HG03060 (cell line): ENCODE data around the gene CDON.

ENCODE experiments used
- ATAC-seq: cut with Tn5 transposase; IDR thresholded peaks from one replicate; pipeline ENCODE4 v1.9.1; 2021; ENCODE audit warnings: low read depth, moderate number of reproducible peaks; ENCODE audit not compliant: unreplicated experiment

Gene CDON

GRCh38 chr11:125959931-125960330 is 102.7 kb downstream of the CDON start:
- no peak for ATAC-seq

DNA sequence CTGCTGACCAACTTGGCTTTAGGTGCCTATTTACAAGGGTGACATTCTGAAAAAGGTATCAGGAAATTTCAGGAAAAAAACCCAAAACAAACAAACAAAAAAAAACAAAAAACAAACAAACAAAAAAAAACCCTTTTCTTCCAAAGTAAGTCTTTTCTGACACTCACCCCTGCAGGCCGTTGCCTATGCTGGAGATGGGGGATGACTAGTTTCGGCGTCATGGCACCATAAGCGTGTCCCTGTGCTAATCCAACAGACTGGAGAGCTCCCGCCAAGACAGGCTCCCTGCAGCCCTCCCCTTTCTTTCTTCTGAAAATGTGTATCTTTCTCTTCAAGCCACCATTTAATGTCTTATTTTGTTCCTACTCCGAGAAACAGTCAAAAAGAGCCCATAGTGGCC is 103.2 kb downstream of the CDON start:
- no peak for ATAC-seq

GRCh38 chr11:125958872-125959400 is 103.7 kb downstream of the CDON start:
- ATAC-seq = no peak

DNA sequence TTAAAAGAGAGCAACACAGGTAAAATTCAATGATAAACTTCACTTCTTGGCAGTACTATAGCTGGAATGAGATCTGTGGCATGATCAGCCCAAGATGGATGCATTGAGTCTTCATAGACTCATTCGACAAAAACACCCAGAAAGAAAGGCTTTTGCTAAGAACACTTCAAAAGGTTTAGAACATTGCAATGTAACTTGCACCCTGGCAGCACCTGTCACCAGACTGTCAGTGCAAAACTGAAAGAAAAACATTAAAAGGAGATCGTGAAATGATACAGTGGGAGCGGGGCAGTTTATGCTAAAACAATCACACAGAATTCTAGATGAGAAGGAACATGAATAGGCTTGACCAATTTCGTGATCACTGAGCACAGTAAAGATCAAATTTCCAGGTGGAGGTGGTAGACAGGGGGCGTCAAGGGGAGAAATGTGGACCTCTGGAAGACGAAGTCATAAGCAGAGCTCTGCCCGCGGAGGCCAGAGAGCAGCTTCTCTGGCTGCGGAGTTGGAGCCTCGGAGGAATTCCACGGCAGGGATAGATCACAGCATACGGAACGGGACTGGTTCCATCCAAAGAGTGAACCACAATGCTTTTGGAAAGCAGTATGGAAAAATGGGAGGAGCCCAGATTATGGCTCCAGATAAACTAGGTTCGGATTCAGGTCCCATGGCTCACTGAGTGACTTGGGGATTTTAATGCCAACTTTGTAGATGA is 104.9 kb downstream of the CDON start:
- no peak for ATAC-seq

GRCh38 chr11:125956391-125957134 is 106.1 kb downstream of the CDON start:
- no peak for ATAC-seq

GRCh38 chr11:125955856-125956255 is 106.8 kb downstream of the CDON start:
- ATAC-seq = no peak

GRCh38 chr11:125954945-125955640 is 107.6 kb downstream of the CDON start:
- ATAC-seq = no peak

GRCh38 chr11:125954123-125954944 is 108.3 kb downstream of the CDON start:
- no peak for ATAC-seq

DNA sequence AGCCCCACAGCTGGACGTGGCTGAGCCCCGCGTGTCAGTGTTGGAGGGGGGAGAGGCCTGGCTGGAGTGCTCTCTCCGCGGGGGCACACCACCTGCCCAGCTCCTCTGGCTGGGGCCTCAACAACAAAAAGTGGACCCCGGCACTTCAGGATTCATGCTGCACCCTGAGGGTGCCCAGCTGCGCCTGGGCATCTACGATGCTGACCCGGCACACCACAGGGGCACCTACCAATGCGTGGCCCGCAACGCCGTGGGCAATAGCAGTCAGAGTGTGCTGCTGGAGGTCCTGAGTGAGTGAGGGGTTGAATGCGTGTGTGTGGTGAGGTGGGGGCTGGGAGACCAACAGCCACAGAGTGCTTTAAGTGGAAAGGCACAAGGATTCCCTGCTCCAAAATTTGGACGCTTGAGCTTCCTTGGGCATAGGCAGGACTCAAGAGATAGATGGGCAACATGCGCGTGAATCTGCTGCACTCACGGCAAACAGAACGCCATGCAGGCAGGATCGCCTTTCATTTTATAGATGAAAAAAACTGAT is 109.2 kb downstream of the CDON start:
- no peak for ATAC-seq

DNA sequence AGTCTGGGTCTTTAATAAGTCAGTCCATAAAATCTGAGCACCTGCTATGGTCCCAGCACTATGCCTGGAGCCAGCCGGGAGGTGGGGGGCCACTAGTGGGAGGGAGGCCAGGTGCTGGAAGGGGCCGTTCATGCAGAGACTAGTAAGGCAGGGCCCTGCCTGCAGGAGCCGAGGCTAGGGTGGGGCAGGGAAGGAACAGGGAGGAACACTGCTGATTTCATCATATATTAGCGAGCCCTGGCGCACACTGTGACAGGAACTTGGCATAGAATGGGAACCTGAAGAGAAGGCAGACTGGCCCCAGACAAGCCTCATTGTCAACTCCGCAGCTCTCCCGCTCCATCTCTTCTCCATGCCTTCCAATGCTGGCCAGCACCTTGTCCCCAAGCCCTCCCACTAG is 109.7 kb downstream of the CDON start:
- no peak for ATAC-seq

GRCh38 chr11:125952559-125952958 is 110.1 kb downstream of the CDON start:
- no peak for ATAC-seq

DNA sequence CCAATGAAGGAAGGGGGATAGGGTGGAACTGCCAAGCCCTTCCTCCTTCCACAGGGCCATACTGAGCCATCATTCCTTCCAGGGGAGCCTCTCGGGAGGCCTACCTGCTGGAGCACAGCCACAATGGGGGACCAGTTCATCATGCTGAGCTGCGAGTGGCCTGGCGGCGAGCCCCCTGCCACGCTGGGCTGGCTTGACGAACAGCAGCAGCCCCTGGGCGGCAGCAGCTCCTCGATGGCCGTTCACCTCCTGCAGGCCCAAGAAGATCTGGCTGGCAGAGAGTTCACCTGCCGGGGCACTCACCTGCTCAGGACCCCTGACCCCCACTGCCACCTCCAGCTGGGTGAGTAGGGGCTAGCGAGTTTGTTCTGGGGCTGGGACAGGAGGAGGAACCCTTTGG is 110.9 kb downstream of the CDON start:
- ATAC-seq = no peak

GRCh38 chr11:125950696-125951651 is 111.7 kb downstream of the CDON start:
- no peak for ATAC-seq

- ATAC-seq = no peak
Observed at GRCh38 chr11:125950178-125950490, 112.5 kb downstream of the CDON start.

DNA sequence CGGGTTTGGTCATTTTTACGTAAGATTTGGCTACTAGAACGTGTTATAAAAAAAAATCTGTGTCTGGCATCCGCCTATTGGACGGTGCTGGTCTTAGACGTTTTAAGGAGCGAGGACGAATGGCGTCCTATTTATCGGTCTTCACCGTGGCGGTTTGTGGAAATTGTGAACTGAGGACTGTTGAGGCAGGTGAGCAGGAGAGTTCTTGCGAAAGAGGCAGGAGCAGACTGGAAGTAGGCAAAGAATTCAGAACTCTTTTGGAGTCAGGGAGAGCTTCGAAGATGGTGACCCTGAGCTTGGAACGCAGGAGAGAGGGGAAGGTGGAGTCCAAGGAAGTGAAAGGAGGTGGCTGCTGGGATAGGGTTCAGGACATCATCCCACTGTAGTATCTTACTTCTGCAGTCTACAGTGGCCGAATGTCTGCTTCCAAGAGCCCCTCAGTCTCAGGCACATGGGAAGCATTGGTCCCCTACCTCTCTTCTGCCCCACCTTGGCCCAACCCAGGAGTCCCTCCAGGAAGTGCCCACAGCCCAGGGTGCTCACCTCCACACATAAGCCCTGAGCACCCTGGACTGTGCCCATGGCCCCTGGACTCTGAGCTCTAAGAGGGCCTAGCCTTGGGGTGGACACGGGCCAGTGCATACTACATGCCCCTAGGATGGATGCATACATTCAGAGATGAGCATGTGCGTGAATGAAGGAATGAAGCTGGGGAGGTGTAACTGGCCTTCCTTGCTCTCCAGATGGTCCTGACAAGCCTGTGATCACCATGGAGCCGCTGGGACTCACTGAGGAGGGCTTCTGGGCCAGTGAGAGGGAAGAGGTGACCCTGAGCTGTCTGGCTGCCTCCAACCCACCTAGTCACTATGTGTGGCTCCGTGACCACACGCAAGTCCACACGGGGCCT is 113.1 kb downstream of the CDON start:
- ATAC-seq = no peak

DNA sequence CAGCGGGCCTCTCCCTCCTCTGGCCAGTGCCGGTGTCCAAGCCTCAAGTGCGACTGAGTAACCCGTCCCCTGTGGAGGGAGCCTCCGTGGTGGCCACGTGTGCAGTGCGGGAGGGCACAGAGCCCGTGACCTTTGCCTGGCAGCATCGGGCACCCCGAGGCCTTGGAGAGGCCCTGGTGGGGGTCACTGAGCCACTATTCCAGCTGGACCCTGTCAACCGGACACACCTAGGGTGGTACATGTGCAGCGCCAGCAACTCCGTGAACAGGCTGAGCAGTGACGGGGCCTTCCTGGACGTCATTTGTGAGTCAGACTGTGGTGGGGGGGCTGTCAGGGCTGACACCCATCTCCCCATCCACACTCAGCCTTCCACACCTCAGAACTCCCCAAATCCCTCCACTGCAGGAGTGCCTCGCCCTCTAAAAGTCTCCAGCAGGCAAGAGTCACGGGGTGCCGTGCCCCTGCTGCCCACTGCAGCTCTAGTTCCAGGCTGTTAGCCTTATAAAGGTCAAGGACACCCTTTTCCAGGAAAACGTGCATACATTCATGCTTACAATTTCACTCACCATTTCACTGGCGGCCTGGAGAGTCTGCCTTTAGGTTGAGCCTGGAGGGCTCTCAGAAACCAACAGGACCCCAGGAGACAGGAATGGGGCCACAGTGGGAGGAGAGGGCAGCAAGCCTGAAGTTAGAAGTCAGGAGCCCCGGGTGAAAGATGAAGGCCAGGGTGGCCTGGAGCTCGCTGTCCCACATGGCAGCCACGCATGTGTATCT is 114.2 kb downstream of the CDON start:
- no peak for ATAC-seq

- ATAC-seq = no peak
Observed at GRCh38 chr11:125947419-125948277, 115.0 kb downstream of the CDON start.
